ENCODE results near the gene HDGF.
A peak's percentile ranks its signal among the peaks of the same experiment; 100 is the strongest.

The HDGF gene

DNA sequence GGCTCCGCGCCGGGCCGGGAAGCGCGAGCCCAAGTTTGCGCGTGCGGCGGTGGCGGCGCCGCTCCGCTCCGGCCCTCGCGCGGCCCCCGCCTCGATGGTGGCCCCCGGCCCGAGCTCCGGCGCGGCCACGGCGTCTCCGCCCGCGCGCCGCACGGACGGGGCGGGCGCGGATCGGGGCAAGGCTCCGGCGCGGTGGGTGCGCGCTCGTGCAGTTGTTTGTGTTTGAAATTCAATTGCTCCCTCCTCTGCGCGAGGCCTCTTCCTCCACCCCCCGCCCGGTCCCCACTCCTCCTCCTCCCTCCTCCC is at the start of gene HDGF:
Gene HDGF (minus strand): TSS at position 225 of the 306 bp plus-strand sequence. CDS start 246 bp downstream, outside the sequence.
- no peak for DNase-seq

DNA sequence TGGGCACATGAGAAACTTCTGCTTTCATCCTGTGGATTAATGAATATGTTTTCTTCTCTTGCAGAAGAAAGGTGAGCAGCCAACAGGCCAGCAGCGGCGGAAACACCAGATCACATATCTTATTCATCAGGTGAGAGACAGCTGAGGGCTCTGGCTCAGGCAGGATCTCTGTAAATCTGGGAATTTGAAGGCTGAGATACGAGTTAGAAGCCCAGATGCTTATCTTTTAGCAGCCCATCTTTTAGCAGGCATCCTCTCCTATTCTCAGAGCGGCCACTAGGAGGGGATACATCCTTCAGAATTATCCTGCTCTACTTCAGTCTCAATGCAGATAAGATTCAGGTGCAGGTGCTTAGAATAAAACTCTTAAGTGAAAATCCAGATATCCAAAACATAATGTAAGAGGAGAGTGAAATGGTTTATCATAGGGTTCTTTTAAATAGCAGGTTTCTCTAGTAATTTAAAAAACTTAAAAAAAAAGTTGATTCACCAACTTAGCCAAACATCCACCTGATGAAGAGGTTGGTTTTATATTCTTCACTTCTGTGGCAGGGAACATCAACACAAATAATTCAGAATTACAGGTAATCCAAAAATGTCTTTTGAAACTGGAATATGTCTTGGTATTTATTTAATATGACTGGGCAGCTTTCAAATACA is 45.9 kb upstream of the HDGF start:
- no peak for DNase-seq

DNA sequence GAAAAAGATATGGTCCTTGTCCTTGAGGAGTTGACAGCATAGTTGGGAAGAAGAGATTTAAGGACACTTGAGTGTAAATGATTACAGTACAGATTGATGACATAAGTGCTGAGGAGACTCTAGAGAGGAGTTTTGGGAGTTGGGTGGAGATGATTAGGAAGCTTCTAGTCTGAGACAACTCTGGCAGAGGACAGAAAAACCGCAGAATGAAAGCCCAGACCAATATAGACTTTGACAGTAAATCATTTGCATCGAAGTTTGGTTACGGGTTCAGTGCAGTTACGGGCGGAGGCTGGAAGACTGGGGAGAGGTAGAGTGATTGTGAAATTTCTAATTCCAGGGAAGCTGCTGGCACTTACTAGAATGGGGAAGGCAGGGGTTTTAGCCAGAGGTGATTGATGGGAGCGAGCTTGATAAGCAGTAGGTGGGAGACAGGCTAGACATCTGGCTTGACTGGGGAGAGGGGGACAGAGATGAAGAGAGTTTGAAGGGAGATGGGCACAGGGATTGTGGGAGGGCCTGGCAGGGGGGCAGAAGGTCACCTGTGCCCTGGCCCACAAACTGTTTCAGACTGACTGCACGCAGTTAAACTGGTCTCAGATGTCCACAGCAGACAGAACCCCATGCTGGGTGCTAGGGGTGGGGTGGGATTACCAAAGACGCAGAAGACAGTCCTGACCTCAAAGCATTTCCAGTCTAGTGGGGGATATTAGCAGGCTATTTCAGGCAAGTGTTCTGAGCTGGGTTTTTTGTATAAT is 45.0 kb upstream of the HDGF start:
- DNase-seq, result no peak

DNA sequence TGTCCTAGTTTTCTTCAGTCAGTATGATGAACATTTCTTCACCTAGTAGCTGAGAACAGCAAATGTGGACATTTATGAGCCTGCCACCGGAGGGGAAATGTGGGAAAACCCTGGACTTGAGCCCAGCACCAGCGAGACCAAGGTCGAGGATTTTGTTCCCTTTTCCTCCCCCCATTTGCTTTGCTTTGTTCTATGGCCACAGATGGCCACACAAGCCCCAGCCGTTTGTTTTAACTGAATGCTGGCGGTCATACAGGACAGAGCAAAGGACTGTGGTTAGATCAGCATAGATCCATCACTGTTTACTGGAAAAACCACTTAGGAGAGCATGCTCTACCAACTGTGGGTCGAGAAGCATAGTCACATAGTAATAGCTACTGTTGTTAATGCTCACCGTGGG is 44.3 kb upstream of the HDGF start:
- no peak for DNase-seq

DNA sequence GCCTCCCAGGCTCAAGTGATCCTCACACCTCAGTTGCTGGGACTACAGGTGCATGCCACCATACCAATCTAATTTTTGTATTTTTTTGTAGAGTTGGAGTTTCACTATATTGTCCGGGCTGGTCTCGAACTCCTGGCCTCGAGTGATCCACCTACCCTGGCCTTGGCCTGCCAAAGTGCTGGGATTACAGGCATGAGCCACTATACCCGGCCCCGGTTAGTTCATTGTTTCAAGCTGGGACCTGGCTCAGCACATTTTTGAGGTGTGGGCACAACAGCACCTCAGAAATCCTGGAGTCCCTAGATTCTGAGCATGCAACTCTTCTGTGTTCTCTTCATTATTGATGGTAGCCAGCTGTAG is 43.9 kb upstream of the HDGF start:
- no peak for DNase-seq

DNA sequence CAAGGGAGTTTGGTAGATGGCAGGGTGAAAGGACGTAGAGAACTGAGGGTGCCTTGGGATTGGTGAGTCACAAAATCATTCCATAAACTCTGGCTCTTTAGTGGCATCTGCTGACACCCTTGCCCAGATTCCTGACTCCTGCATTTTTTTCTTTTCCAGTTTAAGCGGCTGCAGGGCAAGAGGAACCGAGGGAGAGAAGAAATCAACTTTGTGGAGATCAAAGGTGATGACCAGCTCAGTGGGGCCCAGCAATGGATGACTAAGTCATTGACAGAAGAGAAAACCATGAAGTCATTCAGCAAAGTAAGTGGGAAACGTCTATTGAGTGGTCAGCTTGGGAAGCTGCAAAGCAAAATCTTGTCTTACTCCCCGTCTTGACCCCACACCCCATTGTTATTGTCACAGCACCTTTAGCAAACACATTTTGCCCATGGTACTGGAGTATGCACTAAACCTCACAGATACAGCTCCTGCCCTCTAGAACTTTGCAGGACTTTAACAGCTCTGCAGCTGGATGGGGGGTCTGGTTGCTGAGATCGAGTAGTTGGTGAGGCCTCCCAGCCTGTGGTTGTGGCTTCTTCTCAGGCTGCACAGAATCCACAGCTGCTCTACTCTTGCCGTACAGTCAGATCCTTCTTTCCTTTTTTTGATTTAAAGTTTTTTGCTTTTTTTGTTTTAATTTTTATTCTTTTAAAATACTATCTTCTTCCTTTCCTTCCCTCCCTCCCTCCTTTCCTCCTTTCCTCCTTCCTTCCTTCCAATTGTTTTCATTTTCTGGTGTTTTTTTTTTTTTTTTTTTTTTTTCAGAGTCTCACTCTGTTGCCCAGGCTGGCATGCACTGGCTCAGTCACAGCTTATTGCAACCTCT is 43.3 kb upstream of the HDGF start:
- no peak for DNase-seq

DNA sequence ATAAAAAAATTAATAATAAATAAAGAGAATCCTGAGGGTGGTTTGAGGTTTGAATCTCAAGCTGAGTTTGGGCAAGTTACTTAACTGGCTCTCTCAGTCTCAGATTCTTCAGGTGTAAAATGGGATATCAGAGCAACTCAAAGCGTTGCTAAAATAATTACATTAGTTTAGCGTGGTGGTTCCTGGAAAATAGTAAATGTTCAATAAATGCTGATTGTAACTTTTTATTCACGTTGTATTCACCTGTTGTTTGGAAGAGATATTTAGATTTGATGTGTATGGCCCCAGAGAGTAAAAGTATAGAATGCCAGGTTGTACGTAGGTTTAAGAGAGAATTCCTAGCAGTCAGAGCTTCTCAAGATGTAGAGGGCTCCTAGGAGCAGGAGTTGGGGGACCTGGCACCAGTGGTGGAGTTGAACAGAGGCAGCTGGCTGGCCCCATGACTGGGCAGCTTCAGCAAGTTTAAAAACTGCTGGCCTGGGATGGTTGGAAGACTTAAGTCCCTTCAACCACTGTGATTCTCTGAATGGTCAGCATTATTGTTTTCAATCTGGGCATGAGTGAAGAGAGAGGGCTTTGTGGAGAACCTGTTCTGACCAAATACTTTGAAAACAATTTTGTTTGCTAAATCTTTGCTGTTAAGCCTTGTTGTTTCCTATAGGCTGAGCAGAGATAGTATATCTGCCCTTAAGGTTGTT is 38.3 kb upstream of the HDGF start:
- DNase-seq, result no peak

DNA sequence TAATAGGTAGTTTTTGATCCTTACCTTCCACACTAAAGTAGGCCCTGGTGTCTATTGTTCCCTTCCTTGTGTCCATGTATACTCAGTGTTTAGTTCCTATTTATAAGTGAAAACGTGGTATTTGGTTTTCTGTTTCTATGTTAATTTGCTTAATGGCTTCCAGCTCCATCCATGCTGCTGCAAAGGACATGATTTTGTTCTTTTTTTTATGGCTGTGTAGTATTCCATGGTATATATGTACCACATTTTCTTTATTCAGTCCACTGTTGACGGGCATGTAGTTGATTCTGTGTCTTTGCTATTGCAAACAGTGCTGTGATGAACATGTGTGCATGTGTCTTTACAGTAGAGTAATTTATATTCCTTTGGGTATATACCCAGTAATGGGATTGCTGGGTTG is 36.7 kb upstream of the HDGF start:
- DNase-seq, result no peak

DNA sequence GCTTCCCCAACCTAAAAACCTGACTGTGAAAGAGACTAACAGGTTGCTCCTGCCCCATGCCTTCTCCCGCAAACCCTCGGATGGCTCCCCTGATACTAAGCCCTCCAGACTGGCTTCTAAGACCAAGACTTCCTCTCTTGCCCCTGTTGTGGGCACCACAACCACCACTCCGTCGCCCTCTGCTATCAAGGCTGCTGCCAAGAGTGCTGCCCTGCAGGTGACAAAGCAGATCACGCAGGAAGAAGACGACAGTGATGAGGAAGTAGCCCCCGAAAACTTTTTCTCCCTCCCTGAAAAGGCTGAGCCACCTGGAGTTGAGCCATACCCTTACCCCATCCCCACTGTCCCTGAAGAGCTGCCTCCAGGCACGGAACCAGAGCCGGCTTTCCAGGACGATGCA is 35.2 kb upstream of the HDGF start:
- no peak for DNase-seq

DNA sequence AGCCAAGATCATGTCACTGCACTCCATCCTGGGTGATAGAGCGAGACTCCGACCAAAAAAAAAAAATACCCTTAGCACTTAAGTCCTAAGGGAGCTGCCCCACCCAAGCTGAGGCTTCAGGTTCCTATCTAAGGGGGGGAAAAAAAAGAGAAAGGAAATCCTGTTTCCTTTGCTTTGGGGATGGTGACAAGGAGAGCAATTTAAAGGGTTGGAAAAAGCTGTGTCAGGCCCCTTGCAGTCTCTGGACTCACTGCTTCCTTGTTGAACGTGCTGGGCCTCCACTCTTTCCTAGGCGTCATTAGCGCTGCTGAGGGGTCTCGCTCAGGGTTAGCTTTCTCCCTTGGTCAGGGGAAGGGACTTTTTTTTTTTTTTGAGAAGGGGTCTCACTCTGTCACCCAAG is 34.0 kb upstream of the HDGF start:
- DNase-seq, result no peak

DNA sequence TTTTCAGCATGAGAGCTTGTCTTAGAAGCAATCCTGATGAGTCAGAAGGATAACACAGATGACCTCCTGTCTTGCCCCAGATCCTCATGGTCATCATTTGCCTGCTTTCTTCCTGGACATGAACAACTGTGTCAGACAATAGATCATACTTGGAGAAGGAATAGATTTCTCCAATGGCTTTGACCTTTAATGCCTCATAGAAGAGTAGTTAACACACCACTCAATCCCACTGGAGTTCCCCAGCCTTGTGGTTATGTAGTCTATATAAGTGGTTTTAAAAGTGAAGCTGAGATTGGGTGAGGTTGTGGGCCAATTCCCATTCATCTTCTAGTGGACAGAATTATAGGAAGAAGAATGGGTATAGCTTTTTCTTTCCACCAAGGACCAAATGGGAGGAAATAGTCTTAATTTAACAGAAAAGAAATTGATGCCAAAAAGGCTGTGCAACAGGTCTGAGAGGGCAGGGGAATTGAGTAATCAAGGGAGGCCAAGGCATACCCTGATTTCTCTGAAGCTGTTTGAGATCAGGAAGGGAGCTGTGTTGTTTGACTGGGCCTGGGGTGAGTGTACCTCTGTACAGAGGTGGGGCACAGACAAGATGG is 30.2 kb upstream of the HDGF start:
- no peak for DNase-seq

DNA sequence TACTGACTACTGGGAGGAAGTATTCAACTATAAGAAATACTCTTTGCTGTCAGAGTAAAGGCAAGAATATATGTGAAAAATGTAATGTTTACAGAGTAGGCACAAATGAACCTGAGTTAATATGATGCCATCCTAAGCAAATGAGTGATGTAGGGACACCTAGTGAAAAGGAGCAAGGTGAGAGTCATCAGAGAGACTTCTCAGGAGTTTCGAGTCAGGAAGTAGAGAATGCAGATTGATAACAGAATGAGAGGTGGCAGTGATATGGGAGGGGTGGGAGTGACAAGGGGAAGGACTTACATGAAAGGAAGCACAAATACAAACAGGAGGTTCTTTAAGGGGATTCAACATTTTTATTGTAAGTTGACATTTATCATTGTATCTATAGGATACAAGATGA is 26.1 kb upstream of the HDGF start:
- no peak for DNase-seq

DNA sequence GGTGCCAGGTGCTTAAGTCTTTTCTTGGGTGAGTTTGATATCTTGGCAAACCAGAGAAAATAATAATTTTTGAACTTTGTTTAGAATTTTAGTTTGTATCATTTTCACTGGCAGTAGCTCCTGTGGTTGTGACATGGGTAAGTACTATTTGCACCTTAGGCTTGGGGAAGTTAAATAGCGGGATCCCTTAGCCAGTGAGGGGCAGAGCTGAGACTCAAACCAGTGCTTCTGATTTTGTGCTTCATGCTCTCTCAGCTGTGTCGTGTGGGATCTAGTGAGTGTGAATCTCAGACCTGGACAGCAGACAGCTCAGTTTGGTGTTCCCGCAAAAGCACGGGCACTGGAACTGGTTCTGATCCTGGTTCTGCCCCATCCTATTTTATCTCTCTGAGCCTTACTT is 25.5 kb upstream of the HDGF start:
- DNase-seq, result no peak

DNA sequence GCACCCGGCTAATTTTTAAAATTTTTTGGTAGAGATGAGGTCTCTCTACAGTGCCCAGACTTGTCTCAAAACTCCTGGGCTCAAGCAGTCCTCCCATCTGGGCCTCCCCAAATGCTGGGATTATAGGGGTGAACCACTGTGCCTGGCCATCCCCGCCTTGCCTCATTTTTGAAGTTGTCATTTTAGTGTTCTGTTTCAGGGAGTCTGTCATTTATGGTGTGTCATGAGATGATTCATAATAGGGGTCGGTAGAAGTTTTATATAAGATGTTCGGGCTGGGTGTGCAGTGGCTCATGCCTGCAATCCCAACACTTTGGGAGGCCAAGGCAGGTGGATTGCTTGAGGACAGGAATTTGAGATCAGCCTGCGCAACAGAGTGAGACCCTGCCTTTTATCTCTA is 24.3 kb upstream of the HDGF start:
- no peak for DNase-seq

DNA sequence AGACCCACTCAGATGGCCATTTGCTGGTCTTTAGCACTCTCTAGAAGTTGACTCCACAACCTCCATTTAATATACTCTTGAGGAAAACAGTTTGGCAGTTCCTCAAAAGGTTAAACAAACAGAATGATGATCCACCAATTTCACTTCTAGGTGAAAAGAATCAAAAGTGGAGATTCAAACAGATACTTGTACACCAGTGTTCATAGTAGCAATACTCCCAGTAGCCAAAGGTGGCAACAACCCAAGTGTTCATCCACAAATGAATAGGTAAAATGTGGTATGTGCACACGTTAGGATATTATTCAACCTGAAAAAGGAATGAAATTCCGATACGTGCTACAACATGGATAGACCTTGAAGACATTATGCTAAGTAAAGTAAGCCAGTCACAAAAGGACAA is 22.1 kb upstream of the HDGF start:
- no peak for DNase-seq

DNA sequence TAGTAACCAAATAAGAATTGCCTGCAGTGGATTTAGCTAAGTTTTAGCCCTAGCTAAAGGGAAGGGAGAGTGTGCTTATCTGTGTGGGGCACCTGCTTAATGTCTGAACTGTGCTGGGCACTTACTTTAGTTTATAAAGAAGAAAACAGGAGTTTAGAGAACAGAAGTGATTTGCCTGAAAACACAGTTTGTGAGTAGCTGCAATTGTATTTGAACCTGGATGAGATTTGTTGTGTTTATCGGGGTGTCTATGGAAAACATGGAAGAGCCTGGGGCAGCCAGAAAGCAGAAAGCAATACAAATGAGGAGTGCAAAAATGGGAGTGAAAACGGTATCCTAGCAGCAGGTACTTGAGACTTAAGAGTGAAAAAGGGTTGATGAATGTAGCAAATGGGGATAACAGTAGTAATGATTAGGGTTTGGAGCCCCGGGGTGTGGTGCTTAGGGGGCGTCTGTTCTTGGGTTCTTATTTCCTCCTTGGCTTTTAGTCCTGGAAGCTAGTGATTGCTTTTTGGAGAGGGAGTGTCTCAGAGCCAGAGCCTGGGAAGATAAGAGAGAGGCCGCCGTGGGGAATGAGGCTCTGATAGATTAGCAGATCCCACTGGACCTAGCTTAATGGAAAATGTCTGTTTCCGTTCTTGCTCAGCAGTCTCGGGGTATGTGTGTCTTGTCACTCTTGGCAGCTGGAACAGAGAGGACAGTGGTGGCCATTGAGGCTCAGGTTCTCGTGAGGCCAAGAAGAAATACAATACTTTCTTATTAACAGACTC is 21.4 kb upstream of the HDGF start:
- no peak for DNase-seq

DNA sequence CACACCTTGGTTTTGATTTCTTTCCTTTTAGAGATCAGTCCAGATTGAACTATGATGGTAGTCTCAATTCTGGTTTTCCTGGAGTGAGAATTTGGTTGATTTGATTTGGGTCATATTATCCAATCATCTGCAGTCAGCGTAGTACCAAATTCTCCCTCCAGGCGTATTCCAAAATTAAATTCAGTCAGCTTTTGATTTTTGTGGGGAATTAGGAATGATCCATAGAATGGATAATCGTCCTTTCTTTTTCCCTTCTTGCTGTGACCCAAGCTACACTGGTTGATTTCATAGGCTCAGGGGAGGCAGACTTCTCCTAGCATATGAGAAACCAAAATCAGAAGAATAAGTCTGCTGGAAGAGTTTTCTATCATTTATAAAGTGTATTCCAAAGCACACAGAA is 20.7 kb upstream of the HDGF start:
- DNase-seq, result no peak

DNA sequence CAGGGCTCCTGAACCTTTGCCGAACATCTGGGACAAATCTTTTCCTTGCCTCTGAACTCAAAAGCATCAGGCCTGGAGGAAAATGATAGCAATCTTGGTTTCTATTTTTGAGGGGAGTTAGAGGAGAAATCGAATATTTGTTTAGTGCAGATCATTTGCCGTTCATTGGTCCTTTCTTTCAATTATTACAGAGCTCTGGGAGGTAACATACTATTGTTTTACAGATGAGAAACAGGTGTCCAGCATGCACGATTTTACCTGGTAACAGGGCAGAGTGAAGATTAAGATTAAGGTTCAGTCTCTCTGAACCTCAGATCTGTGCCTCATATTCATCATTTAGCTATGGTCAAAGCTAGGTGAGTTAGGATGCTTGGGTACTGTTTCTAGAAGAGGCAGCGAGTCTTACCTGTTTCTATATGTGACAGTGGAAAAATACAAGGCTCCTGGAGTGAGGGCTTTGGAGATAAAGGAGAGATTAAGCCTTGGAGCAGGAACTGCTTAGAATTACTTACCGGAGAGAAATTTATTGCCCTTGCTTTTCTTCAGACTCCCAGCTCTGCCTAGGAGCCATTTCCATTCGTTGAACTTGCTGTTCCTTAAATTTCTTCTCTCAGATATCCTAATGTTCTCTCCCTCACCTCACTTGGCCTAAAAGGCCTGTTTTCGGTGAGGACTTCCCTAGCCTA is 17.3 kb upstream of the HDGF start:
- no peak for DNase-seq

DNA sequence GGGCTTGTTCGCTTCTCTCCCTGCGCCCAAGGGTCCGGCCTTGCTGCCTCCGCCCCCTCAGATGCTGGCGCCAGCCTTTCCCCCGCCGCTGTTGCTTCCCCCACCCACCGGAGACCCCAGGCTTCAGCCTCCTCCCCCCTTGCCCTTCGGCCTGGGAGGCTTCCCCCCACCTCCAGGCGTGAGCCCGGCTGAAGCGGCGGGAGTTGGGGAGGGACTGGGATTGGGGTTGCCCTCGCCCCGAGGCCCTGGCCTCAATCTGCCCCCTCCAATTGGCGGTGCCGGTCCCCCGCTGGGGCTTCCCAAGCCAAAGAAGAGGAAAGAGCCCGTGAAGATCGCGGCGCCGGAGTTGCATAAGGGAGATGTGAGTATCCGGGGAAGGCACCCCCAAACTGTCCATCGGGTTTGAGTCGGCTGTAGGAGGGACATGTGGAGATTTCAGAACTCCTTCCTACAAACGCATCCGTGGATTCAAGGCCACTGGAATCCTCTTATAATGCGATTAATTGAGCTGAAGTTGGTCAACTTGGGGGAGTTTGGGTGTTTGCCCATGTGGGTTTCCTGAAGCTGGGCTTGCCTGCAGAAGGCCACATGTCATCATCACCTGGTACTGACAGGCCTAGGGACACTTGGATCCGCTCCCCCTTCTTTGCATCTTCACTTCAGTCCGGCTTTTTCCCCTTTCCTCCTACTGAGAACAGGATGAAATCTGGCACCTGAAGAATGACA is 16.6 kb upstream of the HDGF start:
- DNase-seq, result no peak

DNA sequence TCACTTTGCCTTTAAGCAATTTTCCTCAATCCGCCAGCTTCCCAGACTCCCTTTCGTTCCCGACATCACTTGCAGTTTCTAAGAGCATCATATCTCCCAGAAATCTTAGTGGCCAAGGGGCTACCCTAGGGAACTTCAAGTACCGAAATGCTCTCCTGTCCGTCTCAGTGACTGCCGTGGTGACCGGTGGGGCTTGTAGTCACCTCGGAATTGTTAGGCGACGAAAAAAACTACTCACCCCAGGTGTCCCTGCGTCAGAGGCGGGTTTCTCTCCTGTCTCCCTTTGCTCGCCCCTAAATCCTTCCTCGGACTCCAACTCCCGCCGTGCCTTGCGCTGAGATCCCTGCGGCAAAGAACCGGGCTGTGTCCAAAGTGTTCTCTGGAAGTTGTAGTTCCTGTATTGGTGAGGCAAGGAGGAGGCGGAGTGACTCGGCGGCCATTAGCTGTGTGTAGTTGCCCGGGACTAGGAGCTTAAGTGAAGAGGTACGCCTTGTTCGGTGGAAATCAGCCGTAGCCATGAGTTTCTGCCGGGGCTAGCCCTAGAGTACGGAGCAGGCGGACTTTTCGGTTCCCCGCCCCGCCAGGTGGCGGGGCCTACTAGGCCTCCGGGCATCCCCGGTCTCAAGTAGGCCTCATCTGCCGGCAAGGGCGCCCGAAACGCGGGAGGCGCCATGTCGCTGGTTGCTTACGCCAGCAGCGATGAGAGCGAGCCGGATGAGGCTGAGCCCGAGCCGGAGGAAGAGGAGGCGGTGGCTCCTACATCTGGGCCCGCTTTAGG is 15.8 kb upstream of the HDGF start, which contains the start of gene PRCC:
Gene PRCC (plus strand): TSS at position 435 of the 778 bp plus-strand sequence. CDS start 237 bp downstream, at position 672.
- peak; percentile 99 for DNase-seq
